NCI-H446 (cell line): ENCODE measurements around the gene CHST9.

Source experiments
- DNase-seq, 2 experiments: peaks; one replicate each; lab custom pipeline; 2025; lab: John Stamatoyannopoulos, UW

Gene CHST9

GRCh38 chr18:26864658-26865057, 320.4 kb downstream of the CHST9 start:
- no peak for DNase-seq

GRCh38 chr18:26863921-26864497, 321.1 kb downstream of the CHST9 start:
- DNase-seq = no peak

GRCh38 chr18:26863122-26863879, 321.8 kb downstream of the CHST9 start:
- no peak for DNase-seq

DNA sequence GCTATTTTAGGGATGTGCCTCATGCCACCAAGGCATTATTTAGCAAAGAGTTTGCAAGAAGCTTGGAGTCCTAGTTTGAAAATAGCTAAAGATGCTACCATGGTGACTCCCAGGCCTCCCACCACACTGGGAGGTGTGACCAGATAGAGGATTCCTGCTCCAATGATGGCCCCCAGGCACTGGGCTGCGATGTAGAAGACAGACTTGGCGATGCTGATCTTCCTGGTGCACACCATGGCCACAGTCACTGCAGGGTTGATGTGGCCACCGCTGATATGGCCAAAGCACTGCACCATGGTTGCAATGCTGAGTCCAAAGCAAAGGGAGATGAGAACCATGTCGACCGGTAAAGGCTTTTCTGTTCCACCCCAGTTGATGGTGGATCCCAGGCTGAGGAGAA, 323.0 kb downstream of the CHST9 start:
- no peak for DNase-seq
